K562 (cell line): Measurements from ENCODE around the gene SLC25A2. TPM values are rescaled to one million over a fixed set of nuclear protein-coding genes. Genes with fewer than 3 reads are reported as not detected.

Experiments used
- C11orf30 ChIP-seq: fragments of 450-650 bp; IDR thresholded peaks from 2 replicates; pipeline ENCODE4 v1.6.1; 2016; ENCODE audit warnings: low read depth, mild to moderate bottlenecking
- CBX3 ChIP-seq, 2 experiments: IDR thresholded peaks; 1 replicate in 1 of 2; 2 replicates in 1 of 2; pipeline ENCODE4 v1.6.1; 2012; ENCODE audit warnings: inconsistent platforms in 2 of 2, low read length in 2 of 2, borderline replicate concordance in 1 of 2, control low read depth in 1 of 2
- CREM ChIP-seq: IDR thresholded peaks from 2 replicates; pipeline ENCODE4 v1.6.1; 2014; ENCODE audit warnings: antibody characterized with exemption, low read depth
- CTCF ChIP-seq, 3 experiments: IDR thresholded peaks in 2 of 3; conservative IDR thresholded peaks in 1 of 3; 2 replicates each; pipeline ENCODE4 v1.5.1; 2011 to 2012; ENCODE audit warnings: low read length in 3 of 3, mild to moderate bottlenecking in 3 of 3, control low read depth in 2 of 3, improper control_type of control experiment in 1 of 3, inconsistent platforms in 1 of 3, low read depth in 1 of 3, mixed read lengths in 1 of 3, moderate library complexity in 1 of 3; ENCODE audit not compliant: insufficient read depth in 2 of 3
- GTF2B ChIP-seq: IDR thresholded peaks from 2 replicates; pipeline ENCODE4 v1.6.1; 2011; ENCODE audit not compliant: insufficient read length; ENCODE audit errors: extremely low read depth
- MGA ChIP-seq: fragments of 450-650 bp; IDR thresholded peaks from 2 replicates; pipeline ENCODE4 v1.6.1; 2016; ENCODE audit warnings: mild to moderate bottlenecking, moderate library complexity
- MTA1 ChIP-seq: fragments of 450-650 bp; IDR thresholded peaks from 2 replicates; pipeline ENCODE4 v1.6.1; 2017; ENCODE audit warnings: borderline replicate concordance
- POLR2AphosphoS5 ChIP-seq: IDR thresholded peaks from 2 replicates; pipeline ENCODE4 v1.6.1; 2011; ENCODE audit warnings: mild to moderate bottlenecking, low read depth, low read length, moderate library complexity; ENCODE audit not compliant: control insufficient read depth, insufficient read depth
- POLR3A ChIP-seq: IDR thresholded peaks from 2 replicates; pipeline ENCODE4 v1.6.1; 2011; ENCODE audit warnings: borderline replicate concordance, mild to moderate bottlenecking, moderate library complexity; ENCODE audit not compliant: insufficient read length, insufficient read depth; ENCODE audit errors: extremely low read depth
- TRIM28 ChIP-seq: fragments of 450-650 bp; IDR thresholded peaks from 2 replicates; pipeline ENCODE4 v1.6.1; 2017
- ZBTB7A ChIP-seq: IDR thresholded peaks from 2 replicates; pipeline ENCODE4 v1.6.1; 2011; ENCODE audit warnings: low read depth, mild to moderate bottlenecking, low read length, moderate library complexity, borderline replicate concordance; ENCODE audit not compliant: control insufficient read depth
- ZNF316 ChIP-seq: fragments of 450-650 bp; IDR thresholded peaks from 2 replicates; pipeline ENCODE4 v1.6.1; 2016
- polyA plus RNA-seq, 8 experiments: library from polyadenylated mRNA; depleted of rRNA in 4 of 8; stranded (reverse) in 5 of 8; unstranded in 3 of 8; fragments of >200 nt; fragmentation: Nextera tagmentation in 2 of 8; fragmentation: Illumina TruSeq in 1 of 8; extraction: Ambion mirVana in 2 of 8; extraction: Trizol in 1 of 8; gene quantifications; 2 replicates each; pipeline versions ENCODE4 v1.2.1 to v1.2.3, GENCODE V29; 2011 to 2014; ENCODE audit warnings: inconsistent platforms in 1 of 8, missing spikeins in 1 of 8
- total RNA-seq, 7 experiments: library from RNA; depleted of rRNA in 6 of 7; stranded (reverse); fragments of >200 nt in 6 of 7; fragmentation: Illumina TruSeq in 2 of 7; extraction: Trizol in 2 of 7; gene quantifications; 2 replicates each; pipeline versions ENCODE4 v1.2.1 to v1.2.3, GENCODE V29; 2011 to 2021; ENCODE audit warnings: low replicate concordance in 1 of 7

SLC25A2 gene
- total and polyA plus RNA-seq, 9 of the 15 experiments (the other 6 are each of a cell fraction or from before 2014, with no cell fraction given) = 0.09 to 0.11 (median 0.11) TPM; not detected in 6

GRCh38 chr5:141326088-141326854, 22.4 kb upstream of the SLC25A2 start (continued):
- TF ChIP-seq MGA (peak; percentile 85), POLR2AphosphoS5 (peak; percentile 60; the same call in 1 of the 2 replicates), POLR3A (no peak), C11orf30 (peak; percentile 67), GTF2B (no peak), TRIM28 (0 out of 2 replicates have a peak, but pooled peaks have one; percentile 31), CTCF (IDR thresholded peaks at IDR 0.05 in 2 of 3, conservative IDR thresholded peaks at IDR 0.05 in 1 of 3; ENCODE audit: insufficient read depth in 2 of 3, low read depth in 1 of 3, low read length in 3 of 3) (peak; percentile 83 to 90 (median 88)), ZBTB7A (peak; percentile 36; the same call in 1 of the 2 replicates), CBX3 (IDR thresholded peaks at IDR 0.05; ENCODE audit: borderline replicate concordance in 1 of 2, low read length in 2 of 2) (peak in 1 of 2 experiments; percentile 69; a peak in 2 of 3 replicates), CREM (0 out of 2 replicates have a peak, but pooled peaks have one; percentile 70), ZNF316 (peak; percentile 53), MTA1 (peak; percentile 21; the same call in 1 of the 2 replicates)
